LNCaP clone FGC (cell line): Measurements from ENCODE around the gene ARHGEF4.
A peak's percentile ranks its signal among the peaks of the same experiment; 100 is the strongest.

ENCODE experiments used
- DNase-seq: peaks from one replicate; pipeline ENCODE4 v3.0.0-alpha.2; 2011; ENCODE audit warnings: low read depth
- H3K4me3 ChIP-seq: 2 replicates; pipeline ENCODE4 v1.5.1; 2011; ENCODE audit warnings: mild to moderate bottlenecking, low read depth, low read length, control low read depth
- CTCF ChIP-seq: IDR thresholded peaks from 2 replicates; pipeline ENCODE4 v1.5.1; 2012; ENCODE audit warnings: mild to moderate bottlenecking; ENCODE audit not compliant: control insufficient read depth, insufficient read depth; ENCODE audit errors: extremely low read depth

The ARHGEF4 gene

GRCh38 chr2:130795431-130795830, 41.3 kb upstream of the ARHGEF4 start:
- no peak for DNase-seq
- no peak overlapping the region for H3K4me3 ChIP-seq
- TF ChIP-seq CTCF: no peak

- no peak for DNase-seq
- no peak for TF ChIP-seq CTCF
- H3K4me3 ChIP-seq: no peak overlapping the region
These were observed 40.4 kb upstream of the ARHGEF4 start for GRCh38 chr2:130796290-130796689.

- peak; percentile 97 for TF ChIP-seq CTCF
- DNase-seq: peak; percentile 27
- peak overlapping the region; percentile 67 for H3K4me3 ChIP-seq
These were observed 39.0 kb upstream of the ARHGEF4 start for GRCh38 chr2:130797493-130798435.

GRCh38 chr2:130798472-130799218, 38.1 kb upstream of the ARHGEF4 start:
- no peak for TF ChIP-seq CTCF
- DNase-seq: no peak
- H3K4me3 ChIP-seq: peak overlapping the region; percentile 67

GRCh38 chr2:130799295-130799694, 37.4 kb upstream of the ARHGEF4 start:
- no peak for TF ChIP-seq CTCF
- H3K4me3 ChIP-seq: no peak overlapping the region
- DNase-seq: no peak

- DNase-seq: no peak
- no peak overlapping the region for H3K4me3 ChIP-seq
- no peak for TF ChIP-seq CTCF
These were observed 31.1 kb upstream of the ARHGEF4 start for GRCh38 chr2:130805613-130806012.

- H3K4me3 ChIP-seq: no peak overlapping the region
- DNase-seq: no peak
- TF ChIP-seq CTCF: no peak
These were observed 30.3 kb upstream of the ARHGEF4 start for GRCh38 chr2:130806370-130806769.
